GM15510 (cell line): ENCODE measurements around the gene ISCU.

Source experiments
- POLR2A ChIP-seq: IDR thresholded peaks from 3 replicates; pipeline ENCODE4 v1.6.1; 2011; ENCODE audit warnings: borderline replicate concordance; ENCODE audit not compliant: insufficient read length; ENCODE audit errors: extremely low read depth

The ISCU gene

DNA sequence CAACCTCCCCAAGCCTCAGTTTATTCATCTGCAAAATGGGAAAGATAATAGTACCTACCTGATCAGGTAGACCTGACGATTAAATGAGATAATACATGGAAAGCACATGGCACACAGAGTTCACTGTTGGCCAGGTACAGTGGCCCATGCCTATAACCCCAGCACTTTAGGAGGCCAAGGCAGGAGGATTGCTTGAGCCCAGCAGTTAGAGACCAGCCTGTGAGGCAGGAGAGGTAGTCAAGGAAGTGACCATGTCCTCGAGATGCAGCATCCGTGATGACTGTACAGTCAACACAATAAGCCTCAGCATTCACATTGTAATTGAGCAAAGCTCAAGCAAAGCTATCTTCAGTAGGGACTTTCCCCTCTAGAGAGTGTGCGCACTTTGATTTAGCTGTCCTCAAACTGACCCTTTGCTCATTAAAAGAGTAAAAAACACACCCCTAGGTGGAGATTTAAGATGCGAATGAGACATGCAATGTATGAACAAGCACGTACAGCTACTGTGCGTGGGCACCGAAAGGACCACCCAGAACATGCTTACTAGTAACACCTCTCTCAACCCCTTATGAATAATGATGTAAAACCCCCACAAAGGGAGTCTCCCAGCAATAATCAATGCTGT is 9.9 kb downstream of the ISCU start:
- TF ChIP-seq POLR2A: no peak

DNA sequence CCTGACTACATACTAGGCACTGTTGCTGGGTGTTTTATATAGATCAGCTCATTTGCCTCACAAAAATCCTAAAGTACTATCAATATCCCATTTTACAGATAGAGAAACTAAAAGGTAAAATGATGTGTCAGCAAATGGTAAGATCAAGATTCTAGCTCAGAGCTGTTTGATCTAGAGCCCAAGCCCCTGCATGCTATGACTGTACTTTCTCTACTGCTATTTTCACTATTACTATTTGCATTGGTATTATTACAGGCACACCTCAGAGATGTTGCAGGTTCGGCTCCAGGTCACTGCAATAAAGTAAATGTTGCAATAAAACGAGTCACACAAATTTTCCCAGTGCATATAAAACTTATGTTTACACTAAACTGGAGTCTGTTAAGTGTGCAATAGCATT is 10.9 kb downstream of the ISCU start:
- TF ChIP-seq POLR2A: no peak

DNA sequence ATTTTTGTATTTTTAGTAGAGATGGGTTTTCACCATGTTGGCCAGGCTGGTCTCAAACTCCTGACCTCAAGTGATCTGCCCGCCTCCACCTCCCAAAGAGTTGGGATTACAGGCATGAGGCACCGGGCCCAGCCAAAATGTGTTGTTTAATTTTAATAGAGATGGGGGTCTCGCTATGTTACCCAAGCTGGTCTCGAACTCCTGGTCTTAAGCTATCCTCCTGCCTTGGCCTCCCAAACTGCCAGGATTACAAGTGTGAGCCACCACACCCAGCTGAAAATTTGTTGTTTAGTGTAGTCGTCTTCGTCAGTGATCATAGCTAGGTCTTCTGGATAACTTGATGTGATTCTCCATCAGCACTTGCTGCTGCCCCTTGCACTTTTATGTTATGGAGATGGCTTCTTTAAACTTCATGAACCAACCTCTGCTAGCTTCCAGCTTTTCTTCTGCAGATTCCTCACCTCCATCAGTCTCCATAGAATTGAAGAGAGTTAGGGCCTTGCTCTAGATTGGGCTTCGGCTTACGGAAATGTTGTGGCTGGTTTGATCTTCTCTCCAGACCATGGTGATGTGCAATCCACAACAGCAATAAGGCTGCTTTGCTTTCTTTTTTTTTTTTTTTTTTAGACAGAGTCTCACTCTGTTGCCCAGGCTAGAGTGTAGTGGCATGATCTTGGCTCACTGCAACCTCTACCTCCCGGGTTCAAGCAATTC is 13.0 kb downstream of the ISCU start:
- TF ChIP-seq POLR2A: no peak

DNA sequence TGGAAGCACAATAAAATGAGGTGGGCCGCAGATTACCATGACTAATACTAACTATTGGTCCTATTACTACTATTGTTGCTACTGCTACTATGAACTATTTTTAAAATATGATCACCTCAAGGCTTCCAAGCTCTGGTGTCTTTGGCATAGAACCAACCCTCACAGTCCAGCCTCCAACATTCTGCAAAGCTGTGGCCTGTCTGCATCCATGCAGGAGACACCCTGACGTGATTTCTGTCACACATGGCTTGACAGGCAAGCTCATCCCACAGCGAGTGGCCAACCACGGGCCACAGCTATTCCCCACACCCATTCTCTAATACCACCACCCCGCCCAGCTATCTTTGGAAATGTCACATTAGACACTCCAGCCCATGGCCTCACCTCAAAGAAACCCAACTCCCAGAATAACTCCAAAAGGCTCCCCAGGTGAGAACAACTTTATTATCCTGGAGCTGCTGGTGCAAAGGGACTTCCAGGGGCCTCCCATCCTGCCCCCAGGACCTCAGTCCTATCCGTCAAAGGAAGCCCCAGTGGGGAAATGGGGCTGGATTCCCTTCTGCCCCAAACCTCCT is 14.4 kb downstream of the ISCU start:
- no peak for TF ChIP-seq POLR2A

DNA sequence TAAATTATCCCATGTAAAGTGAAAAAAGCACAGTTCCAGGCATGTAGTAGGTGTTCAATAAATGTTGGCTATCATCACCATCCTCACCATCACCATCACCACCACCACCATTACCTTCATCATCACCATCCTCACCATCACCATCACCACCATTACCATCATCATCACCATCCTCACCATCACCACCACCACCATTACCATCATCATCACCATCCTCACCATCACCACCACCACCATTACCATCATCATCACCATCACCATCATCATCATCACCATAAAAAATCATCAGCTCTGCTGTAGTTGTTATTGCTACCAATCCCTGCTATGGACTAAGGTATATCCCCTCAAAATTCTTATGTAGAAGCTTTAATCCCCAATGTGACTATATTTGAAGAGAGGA is 15.1 kb downstream of the ISCU start:
- TF ChIP-seq POLR2A: no peak

DNA sequence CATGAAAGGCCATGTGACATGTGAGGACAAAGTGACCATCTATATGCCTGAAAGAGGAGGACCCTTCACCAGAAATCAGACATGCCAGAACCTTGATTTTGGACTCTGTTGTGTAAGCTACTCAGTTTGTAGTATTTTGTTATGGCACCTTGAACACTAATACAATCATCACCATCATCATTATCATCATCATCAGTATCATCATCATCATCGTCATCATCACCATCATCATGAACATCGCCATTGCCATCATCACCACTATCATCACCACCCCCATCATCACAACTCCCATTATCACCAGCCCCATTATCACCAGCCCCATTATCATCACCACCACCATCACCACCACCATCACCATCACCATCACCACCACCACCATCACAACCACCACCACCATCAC is 15.9 kb downstream of the ISCU start:
- TF ChIP-seq POLR2A: no peak

DNA sequence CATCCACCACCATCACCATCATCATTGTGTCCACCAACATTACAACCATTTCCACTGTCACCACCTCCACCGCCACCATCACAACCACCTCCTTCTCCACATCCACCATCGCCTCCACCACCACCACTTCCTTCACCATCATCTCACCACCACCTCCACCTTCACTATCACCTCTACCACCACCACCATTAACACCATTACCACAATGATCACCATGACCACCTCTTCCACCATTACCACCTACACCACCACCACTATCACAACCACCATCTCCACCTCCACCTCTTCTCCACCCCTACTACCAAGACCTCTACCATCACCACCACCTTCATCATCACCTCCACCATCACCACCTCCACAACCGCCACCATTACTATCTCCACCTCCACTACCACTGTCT is 16.4 kb downstream of the ISCU start:
- TF ChIP-seq POLR2A: no peak

DNA sequence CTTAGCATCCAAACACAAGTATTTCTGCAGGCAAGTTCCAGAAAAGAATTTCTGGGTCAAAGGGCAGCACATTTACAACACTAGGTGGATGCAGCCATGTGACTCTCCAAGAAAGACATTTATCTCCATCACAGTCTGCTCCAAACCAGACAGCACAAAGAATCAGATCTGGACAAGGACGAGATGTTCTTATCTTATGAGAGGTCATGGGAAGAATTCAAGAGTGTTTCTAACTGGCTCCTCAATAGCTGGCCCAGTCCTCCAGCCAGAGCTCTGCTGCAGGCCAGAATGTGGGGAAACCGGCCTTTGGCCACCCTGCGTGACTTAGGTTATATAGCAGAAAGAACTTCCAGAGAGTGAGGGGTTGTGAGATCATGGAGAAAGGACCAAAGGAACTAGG is 18.1 kb downstream of the ISCU start:
- TF ChIP-seq POLR2A: no peak

DNA sequence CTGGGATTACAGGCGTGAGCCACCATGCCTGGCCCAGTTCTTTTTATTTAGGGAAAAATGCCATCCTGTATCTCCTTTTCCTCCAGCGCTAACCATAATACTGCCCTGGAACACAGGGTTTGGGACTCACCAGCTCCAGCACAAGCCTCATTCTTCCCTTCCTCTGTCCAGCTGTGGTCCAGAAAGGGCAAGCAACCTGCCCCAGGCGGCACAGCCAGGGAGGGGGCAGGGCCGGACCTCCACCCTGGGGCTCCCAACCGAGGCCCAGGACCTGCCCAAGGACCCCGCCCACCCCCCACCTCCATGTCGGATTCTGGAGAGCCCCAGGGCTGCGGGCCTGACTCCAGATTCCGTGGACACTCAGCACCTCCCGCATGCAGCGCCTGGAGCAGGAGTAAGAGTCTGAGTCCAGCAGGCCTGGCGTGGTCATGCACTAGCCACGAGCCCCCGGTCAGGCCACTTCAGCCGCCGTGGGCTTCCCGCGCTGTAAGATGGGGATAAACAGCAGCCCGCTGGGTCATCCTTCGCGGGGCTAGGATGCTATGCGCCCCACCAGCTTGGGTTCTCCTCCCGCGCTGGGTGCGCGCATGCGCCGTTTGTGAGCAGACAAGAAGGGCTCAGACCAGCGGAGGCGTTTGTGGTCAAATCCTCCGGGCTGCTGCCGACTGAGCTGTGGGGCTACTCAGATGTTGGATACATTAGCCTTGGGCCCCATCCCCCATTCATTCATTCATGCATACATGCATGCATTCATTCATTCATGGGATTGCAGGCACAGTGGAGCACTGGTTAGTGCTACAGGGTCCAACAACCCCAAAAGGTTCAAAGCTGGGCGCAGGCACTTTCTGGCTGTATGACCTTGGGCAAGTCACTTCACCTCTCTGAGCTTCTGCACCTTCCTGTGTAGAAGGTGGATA is 19.2 kb downstream of the ISCU start:
- TF ChIP-seq POLR2A: no peak

DNA sequence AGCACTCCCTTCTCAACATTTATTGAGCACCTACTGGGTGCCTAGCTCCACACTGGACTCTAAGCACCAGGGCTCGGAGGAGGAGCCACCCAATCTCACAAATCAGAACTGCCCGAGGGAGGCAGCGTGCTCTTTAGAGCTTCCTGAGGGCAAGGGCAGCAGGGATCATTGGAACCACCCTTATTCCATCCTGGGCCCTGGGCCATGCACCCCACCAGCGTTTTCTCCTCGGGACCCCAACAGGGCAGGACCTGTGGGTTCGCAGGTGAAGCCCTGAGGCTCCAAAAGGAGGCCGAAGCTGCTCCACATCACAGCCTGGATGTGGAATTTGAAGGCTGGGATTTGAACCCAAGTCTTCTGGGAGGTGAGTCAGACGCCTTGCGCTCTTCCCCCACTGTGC is 20.1 kb downstream of the ISCU start:
- TF ChIP-seq POLR2A: no peak

DNA sequence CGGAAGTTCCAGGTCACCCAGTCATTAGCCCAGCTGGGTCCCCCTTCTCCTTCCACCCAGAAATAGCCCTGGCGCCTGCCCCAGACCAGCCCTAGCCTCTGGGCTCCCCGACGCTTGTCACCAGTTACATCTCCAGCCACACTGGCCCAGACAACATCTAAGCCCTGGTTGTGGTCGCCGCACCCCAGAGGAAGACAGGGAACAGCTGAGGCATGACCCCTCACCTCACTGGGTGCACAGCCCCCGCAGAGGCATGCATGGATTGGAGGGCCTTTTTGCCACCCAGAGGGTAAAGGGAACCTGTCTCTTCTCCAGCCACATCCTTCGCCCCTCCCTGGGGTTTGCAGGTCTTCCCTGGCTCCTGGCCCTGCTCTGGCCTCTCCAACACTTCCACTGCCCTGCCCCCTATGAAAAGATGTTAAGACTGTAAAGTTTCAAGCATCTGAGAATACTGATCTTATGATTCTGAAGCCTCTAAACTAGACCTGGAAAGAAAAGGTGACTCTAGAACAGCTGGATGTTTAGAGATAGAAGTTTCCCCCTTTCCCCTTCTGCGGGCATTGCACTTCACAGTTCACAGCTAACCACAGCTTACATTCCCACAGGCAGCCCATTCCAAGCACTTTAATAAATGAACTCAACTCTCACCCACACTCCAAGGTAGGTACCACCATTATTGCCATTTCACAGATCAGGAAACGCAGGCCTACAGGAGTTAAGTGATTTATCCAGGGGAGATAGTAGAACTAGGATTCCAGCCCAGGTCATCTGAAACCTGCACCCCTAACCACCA is 20.8 kb downstream of the ISCU start:
- no peak for TF ChIP-seq POLR2A

DNA sequence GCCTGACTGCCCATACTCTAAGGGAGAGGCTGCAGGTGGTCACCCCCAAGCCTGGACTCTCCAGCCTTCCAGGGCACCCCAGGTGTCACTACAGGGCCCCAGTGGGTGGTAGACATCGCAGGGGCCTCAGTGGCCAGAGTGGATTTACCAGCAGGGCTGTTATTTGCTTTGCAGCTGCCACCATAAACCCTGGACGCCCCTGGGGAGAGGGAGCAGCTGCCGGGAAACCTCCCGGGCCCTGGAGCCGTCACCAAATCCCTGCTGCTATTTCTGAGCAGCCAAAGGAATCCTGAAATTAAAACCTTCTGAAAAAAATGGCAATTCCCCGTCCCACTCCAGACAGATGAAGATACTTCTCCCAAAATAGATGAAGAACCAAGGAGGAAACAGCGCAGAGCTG is 21.6 kb downstream of the ISCU start:
- no peak for TF ChIP-seq POLR2A

DNA sequence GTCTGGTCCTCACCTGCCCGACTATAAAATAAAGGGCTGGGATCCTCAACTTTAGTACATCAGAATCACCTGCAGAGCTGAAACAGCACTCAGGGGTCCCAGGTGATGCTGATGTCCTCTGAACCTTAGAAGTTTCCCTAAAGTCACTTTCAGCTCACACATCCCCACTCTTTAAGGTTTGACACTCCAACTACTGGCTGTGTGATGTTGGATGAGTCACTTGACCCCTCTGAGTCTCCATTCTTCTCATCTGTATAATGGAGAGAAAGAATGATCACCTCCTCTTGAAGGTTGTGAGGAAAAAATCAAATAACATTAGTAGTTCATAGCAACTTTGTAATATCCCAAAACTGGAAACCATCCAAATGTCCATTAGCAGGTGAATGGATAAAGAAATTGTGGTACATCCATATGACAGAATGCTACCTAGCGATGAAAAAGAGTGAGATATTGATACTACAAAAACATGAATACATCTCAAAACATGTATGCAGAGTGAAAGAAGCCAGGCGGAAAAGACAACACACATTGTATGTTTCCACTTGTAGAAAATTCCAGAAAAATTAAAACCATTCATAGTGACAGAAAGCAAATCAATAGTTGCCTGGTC is 22.2 kb downstream of the ISCU start:
- no peak for TF ChIP-seq POLR2A

DNA sequence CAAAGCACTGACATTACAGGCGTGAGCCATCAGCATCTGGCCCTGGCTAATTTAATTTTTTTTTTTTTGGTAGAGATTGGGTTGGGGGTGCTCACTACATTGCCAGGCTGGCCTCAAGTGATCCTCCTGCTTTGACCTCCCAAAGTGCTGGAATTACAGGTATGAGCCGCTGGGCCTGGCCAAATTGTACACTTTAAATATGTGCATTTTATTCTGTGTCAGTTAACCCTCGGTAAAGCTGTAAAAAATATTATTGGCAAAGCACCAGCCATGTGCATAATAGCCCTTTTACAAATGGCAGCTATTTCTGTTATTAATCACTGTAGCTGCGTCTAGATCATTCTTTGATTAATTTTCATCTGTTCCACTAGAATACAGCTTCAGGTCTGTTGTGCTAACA is 23.5 kb downstream of the ISCU start:
- no peak for TF ChIP-seq POLR2A

DNA sequence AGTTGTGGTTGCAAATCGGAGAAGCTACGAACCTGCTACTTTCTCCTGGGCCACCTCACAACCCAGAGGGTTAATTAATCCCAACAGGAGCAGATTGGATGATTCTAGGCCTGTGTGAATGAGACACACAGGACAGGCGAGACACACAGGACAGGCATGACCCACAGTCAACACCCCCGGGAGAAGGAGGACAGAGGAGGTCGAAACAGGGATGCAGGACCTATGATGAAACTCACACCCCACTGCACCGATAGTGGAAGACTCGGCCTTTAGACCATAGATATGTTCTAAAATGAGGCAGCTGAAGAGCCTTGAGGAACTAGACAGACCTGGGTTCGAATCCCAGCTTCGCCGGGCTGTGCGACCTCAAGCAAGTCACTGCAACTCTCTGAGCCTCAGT is 23.9 kb downstream of the ISCU start:
- no peak for TF ChIP-seq POLR2A

DNA sequence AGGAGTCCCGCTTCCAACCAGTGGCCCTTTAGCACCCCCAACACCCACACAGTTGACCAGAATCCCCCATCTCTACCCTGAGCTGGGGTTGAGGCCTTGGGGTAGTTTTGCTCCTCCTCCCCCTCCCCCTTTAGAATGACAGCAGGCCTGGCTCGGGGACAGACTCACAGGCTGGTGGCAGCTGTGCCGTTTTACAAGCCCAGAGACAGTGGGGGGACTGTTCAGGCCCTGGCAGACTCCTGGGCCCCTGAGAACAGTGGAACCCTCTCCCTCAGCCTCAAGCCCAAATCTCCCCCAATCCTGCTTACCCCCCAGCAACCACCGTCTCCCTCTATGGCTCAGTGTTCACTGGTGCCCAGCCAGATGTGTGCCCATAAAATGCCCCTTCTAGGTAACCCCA is 25.4 kb downstream of the ISCU start:
- TF ChIP-seq POLR2A: no peak
